Testis (tissue), 3 donors: ENCODE results near the gene ZNF529. TPM values are rescaled to one million over a fixed set of nuclear protein-coding genes. Genes with fewer than 3 reads are reported as not detected.

Experiments
- DNase-seq: peaks from one replicate; pipeline ENCODE4 v3.0.0-alpha.2; 2019
- H3K27ac ChIP-seq, 2 donors: fragments of 200-600 bp; sonication (generic); one replicate each; pipeline ENCODE4 v1.5.1; 2019
- H3K27me3 ChIP-seq: fragments of 200-600 bp; sonication (generic); one replicate; pipeline ENCODE4 v1.5.1; 2019
- H3K36me3 ChIP-seq: fragments of 200-600 bp; sonication (generic); one replicate; pipeline ENCODE4 v1.5.1; 2017; ENCODE audit warnings: low read depth; ENCODE audit errors: missing control alignments
- H3K4me1 ChIP-seq: fragments of 200-600 bp; sonication (generic); one replicate; pipeline ENCODE4 v1.5.1; 2019
- H3K4me3 ChIP-seq, 2 donors: fragments of 200-600 bp; sonication (generic); one replicate each; pipeline ENCODE4 v1.5.1; 2017 to 2019
- H3K9me3 ChIP-seq: fragments of 200-600 bp; sonication (generic); one replicate; pipeline ENCODE4 v1.5.1; 2017
- CTCF ChIP-seq, 3 experiments: fragments of 450-650 bp in 2 of 3; fragments of 200-600 bp in 1 of 3; sonication (generic) in 1 of 3; IDR thresholded peaks; one replicate each; pipeline ENCODE4 v1.5.1; 2016 to 2019; ENCODE audit warnings: antibody characterized with exemption in 3 of 3, mild to moderate bottlenecking in 2 of 3, moderate library complexity in 1 of 3
- POLR2A ChIP-seq: fragments of 450-650 bp; IDR thresholded peaks from one replicate; pipeline ENCODE4 v1.6.1; 2017; ENCODE audit warnings: antibody characterized with exemption, mild to moderate bottlenecking, moderate library complexity
- WGBS, 2 donors: methylation state at CpG; one replicate each; pipeline ENCODE4 v1.1.5; 2018; 5-methylcytosine and 5-hydroxymethylcytosine counted together
- intact Hi-C: fragments of 100-400 bp; cut with DNase I; formaldehyde crosslinking; loops from one replicate; pipeline ENCODE4 v1.15.1; 2023; ENCODE audit warnings: low total_unique reads
- polyA plus RNA-seq: library from polyadenylated mRNA; stranded (reverse); fragments of 350-450 nt; fragmentation: Illumina TruSeq; extraction: RNeasy Lipid Tissue Mini Kit (QIAGEN cat#74804); gene quantifications from one replicate; pipeline ENCODE4 v1.2.3, GENCODE V29; 2014; ENCODE audit warnings: low read depth, low replicate concordance; ENCODE audit not compliant: insufficient read depth
- total RNA-seq, 2 donors: library from RNA; depleted of rRNA; stranded (reverse); fragments of >200 nt; gene quantifications; one replicate each; pipeline ENCODE4 v1.2.3, GENCODE V29; 2016

Gene ZNF529
- total and polyA plus RNA-seq, 3 donors from 2014 or later: 18.8 to 20.5 (median 20.3) TPM

DNA sequence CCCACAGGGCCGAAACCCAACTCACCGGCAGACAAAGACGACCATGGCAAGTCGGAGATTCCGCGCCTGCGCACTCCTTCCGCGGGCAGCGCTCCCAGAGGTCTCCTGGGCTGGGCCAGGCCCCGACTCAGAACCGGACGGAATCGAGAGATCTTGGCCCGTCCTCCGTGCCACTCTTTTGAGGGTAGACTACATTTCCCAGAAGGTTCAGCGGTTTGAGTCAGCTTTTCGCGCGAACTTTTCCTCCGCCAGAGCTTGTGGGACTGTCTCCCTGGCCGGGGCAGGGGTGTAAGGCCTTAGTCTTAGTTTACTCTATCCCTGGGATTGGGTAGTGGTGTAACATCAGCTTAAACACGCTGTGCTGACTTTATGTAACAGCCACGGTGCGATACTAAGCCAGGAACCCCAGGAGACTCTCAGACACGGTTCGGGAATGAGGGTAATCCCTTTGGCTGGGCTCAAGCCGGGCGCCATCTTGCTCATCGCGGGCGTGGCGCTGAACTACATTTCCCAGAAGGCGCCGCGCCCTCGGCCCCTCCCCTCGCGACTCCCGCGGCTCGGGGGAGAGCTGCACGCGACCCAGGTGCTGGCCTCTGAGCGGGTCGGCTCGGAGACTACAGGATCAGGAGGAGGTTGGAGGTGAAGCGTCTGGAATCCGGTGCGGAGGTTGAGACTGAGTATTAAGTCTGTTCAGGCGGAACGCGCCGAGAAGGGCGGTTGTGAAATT, 44.7 kb downstream of the ZNF529 start, which contains the start of gene ZNF260:
TSS of gene ZNF260 (minus strand) at position 78 of the 727 bp plus-strand sequence. CDS start 13,033 bp downstream, outside the sequence.
- H3K27ac ChIP-seq: peak within 1 kb of the TSS; percentile 90 to 93
- no peaks in the 10 kb centered on the region for H3K27me3 ChIP-seq
- no peaks in the 10 kb centered on the region for H3K36me3 ChIP-seq
- no peaks in the 10 kb centered on the region for H3K9me3 ChIP-seq
- peak within 1 kb of the TSS; percentile 66 to 68 for H3K4me3 ChIP-seq
- peak; percentile 98 for DNase-seq
- WGBS, 2 donors: 0 to 1% methylated on average over 22 to 55 of the region's 55 CpGs
- peak in 2 of 3 experiments; percentile 9 to 11 for TF ChIP-seq CTCF (IDR thresholded peaks at IDR 0.05)
- TF ChIP-seq POLR2A: no peak
- H3K4me1 ChIP-seq: peaks cover 10% of the 10 kb centered on the region
- intact Hi-C loops: no loop called here

DNA sequence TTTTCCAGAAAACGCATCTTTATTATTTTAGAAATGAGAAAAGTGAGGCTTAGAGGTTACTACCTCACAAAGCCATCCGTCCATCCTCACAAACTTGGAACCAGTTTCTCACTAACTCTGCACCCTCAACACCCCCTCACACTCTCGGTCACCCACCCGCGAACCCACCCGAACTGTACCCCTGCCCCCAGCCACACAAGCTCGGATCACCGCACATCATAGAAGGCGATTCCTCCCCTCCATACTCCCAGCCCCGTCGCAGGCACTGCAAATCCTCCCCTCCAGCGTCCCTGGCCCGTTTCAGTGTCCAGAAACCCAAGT, 45.3 kb downstream of the ZNF529 start:
- no peak for TF ChIP-seq POLR2A
- no peak for TF ChIP-seq CTCF (IDR thresholded peaks at IDR 0.05)
- no peaks in the 10 kb centered on the region for H3K9me3 ChIP-seq
- H3K27me3 ChIP-seq: no peaks in the 10 kb centered on the region

GRCh38 chr19:36527341-36527740, 45.8 kb downstream of the ZNF529 start:
- DNase-seq: no peak

More for the DNA sequence above, 45.3 kb downstream of the ZNF529 start:
- DNase-seq: no peak
- Histone ChIP-seq H3K36me3 (no peaks in the 10 kb centered on the region), H3K4me3 (peak overlapping the region; percentile 66 to 68), H3K4me1 (peaks cover 10% of the 10 kb centered on the region), H3K27ac (peak overlapping the region; percentile 90 to 93)
- intact Hi-C loops: no loop called here
- 0 to 1% methylated on average over 11 to 13 of the region's 13 CpGs for WGBS, 2 donors

DNA sequence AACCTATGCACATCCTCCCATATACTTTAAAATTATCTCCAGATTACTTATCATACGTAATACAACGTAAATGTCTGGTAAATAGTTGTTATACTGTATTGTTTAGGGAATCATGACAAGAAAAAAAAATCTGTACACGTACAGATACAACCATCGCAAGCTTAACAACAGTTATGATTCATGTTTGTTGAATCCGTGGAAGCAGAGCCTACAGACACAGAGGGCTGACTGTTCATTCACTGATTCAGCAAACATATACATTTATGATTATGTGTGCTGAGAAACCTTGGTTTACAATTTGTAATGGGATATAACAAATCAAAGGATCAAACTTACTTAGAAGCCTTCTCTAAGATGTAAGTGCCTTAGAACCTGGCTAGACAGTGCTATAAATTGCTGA, 46.5 kb downstream of the ZNF529 start:
- H3K27me3 ChIP-seq: no peaks in the 10 kb centered on the region
- TF ChIP-seq POLR2A (no peak), CTCF (IDR thresholded peaks at IDR 0.05) (no peak)
- no peak overlapping the region for H3K27ac ChIP-seq
- H3K9me3 ChIP-seq: no peaks in the 10 kb centered on the region
- H3K36me3 ChIP-seq: no peaks in the 10 kb centered on the region
- no peak overlapping the region for H3K4me3 ChIP-seq
- WGBS, 2 donors: 76 to 78% methylated on average over 5 of the region's 5 CpGs
- intact Hi-C loops: no loop called here
- DNase-seq: no peak
- peaks cover 10% of the 10 kb centered on the region for H3K4me1 ChIP-seq

More at GRCh38 chr19:36527341-36527740, 45.8 kb downstream of the ZNF529 start:
- Histone ChIP-seq H3K9me3 (no peaks in the 10 kb centered on the region), H3K4me1 (peaks cover 10% of the 10 kb centered on the region), H3K27ac (no peak overlapping the region), H3K4me3 (peak overlapping the region; percentile 66 to 68), H3K36me3 (no peaks in the 10 kb centered on the region), H3K27me3 (no peaks in the 10 kb centered on the region)
- no peak for TF ChIP-seq POLR2A
- TF ChIP-seq CTCF (IDR thresholded peaks at IDR 0.05): no peak
- intact Hi-C loops: no loop called here
- 6 to 10% methylated on average over 5 of the region's 5 CpGs for WGBS, 2 donors

DNA sequence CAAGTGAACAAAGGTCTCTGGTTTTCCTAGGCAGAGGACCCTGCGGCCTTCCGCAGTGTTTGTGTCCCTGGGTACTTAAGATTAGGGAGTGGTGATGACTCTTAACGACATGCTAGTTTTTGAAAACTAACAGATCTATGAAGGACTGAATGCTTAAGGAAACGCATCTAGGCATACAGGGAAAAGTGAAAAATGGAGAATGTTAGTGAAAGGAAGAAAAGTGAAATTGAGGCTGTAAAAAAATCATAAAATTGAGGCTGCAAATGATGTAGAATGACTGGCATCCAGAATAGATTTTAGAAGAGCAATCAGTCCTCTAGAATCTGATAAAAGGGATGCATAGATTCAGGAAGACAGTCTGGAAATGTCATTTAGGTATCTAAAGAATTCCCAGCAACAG, 48.5 kb downstream of the ZNF529 start:
- DNase-seq: no peak
- Histone ChIP-seq H3K36me3 (no peaks in the 10 kb centered on the region), H3K4me1 (peaks cover 10% of the 10 kb centered on the region), H3K9me3 (no peaks in the 10 kb centered on the region), H3K4me3 (no peak overlapping the region), H3K27ac (no peak overlapping the region), H3K27me3 (no peaks in the 10 kb centered on the region)
- TF ChIP-seq CTCF (IDR thresholded peaks at IDR 0.05) (no peak), POLR2A (no peak)
- 94 to 98% methylated on average over 4 of the region's 4 CpGs for WGBS, 2 donors
- intact Hi-C loops: no loop called here
